ENCODE measurements around the gene DOCK11.
A peak's percentile ranks its signal among the peaks of the same experiment; 100 is the strongest.

Gene DOCK11

DNA sequence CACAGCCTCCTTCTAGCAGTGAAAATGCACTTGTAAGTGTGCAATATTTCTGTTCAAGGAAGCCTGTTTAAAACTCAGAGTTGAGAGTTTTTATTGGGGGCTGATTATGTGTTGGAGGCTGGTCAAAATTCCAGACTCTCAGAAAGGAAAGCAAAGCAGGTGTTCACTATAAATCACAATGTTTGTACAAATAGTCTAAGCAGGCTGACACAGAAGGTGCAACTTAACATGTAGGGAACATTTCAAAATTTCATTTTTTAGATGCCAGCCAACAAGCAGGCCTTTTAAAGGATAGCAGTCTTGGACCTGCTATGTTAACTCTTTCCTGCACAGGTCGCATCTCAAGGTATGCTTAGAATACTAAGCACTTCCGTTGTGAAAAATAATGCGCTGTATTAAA is 119.5 kb downstream of the DOCK11 start:
- DNase-seq (ENCODE audit: extremely low spot score, insufficient read length, low read depth) (no peak), FAIRE-seq (no peak)

DNA sequence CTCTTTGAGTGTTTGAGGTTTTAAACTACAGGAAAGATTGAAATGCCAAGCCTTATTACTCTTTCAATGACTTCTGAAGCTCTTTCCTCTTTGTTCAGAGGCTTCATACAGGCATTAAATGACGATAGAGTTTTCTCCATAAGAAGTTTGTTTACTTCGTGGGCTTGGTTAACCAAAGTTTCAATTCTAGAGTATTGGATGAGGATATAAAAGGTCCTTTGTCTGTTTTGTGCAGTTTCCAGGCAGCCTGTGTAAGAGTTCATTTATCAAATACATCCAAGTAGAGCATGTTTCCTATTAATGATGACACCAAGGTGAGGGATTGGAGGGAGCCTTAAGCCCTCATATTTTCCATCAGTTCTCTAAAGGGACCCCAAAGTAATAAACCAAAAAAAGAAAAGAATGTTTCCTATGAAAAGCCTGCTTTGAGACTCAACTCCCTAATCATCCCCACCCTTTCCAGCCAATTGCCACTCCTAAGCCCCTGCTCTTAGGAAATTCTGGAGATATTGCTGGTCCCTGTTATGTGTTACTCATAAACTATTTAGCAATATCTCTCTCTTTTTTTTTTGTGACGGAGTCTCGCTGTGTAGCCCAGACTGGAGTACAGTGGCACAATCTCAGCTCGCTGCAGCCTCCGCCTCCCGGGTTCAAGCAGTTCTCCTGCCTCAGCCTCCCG is 125.6 kb downstream of the DOCK11 start:
- no peak for FAIRE-seq
- DNase-seq (ENCODE audit: extremely low spot score, insufficient read length, low read depth) = no peak

DNA sequence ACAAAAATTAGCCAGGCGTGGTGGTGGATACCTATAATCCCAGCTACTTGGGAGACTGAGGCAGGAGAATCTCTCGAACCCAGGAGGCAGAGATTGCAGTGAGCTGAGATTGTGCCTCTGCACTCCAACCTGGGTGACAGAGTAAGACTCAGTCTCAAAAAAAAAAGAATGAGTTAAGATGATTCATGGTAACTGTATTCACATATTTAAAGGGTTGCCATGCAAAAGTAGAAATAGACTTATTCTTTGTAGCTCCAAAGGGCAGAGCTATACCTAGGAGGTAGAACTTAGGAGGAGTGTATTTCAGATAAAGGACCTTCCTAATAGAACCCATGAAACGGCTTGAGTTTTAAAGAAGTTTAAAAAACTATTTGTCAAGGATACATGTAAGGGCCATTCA is 127.4 kb downstream of the DOCK11 start:
- FAIRE-seq (no peak), DNase-seq (ENCODE audit: extremely low spot score, insufficient read length, low read depth) (no peak)

DNA sequence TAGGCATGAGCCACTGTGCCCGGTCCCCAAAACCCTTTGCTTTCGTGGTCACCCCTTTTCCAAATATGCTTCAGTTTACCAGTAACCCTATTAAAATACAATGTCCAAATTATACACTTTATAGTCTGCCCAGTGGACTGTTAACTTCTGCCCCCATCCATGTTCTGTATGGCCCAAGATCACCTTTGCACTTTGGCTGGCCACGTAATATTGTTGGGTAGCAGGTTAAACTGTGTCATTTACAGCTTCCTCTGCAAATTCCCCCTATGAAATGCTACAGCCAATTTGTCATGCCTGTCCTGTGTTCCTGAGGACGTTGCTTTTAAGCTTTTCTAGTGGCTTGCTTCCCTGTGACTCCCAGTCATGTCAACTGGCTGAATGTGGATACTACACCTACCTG is 130.7 kb downstream of the DOCK11 start:
- FAIRE-seq (no peak), DNase-seq (ENCODE audit: extremely low spot score, insufficient read length, low read depth) (no peak)

DNA sequence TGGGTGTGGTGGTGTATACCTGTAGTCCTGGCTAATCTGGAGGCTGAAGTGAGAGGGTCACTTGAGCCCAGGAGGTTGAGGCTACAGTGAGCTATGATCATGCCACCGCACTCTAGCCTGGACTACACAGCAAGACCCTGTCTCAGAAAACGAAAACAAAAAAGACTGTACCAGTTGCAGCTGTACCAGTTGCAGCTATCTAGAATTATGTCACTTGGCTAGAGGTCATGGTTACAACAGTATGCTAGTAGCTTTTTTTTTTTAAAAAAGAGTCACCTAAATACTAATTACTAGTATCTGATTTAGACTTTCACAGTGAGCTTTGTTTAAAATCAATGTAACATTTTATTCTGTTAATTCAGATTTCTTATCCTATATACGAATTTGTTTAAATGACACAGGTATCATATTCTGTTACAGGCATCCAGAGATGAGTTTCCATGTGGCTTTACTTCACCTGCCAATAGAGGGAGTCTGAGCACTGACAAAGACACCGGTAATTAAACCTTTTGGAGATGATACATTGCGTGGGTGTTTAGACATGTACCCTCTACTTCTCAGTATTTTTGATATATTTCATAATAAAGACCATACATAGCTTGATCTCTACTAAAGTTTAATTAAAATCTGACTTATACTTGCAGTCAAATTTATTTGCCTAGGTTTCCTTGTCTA is 131.6 kb downstream of the DOCK11 start:
- DNase-seq (ENCODE audit: extremely low spot score, insufficient read length, low read depth) (no peak), FAIRE-seq (peak; percentile 45)

DNA sequence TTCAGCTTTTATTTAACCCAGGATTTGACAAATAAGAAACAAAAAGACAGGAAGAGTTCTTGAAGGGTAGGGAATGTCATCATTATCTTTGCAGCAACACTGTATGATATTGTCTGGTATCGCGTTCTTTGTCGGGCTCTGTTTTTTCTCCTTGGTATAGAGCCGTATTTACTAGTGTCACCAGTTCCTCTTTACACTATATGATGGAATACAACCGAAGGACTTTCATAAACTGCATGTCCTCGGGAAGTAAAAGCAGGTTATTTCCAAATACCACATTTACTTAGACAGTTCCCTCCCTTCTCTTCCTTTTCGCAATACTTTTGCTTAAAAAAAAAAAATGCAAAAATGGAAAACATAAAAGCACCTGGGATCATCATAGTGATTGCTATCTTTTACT is 135.2 kb downstream of the DOCK11 start:
- FAIRE-seq (no peak), DNase-seq (ENCODE audit: extremely low spot score, insufficient read length, low read depth) (no peak)

DNA sequence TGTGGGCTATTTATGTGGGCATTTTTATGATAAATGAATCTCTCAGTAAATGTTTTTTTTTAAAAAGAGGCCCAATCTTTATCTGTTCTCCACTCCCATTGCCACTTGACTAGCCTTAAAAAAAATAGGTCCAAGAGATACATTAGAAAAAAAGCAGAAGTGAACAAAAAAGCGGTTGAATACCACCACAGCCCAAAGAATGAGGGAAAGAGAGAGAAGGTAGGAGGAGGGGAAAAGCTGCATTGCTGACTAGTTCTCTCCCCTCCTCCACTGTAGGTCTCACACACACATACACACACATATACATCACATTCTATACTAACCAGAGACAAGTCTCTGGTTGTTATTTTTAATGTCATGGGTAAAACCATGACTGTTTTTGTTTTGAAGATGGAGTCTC is 136.0 kb downstream of the DOCK11 start:
- peak; percentile 1 for DNase-seq (ENCODE audit: extremely low spot score, insufficient read length, low read depth)
- FAIRE-seq = peak; percentile 87

DNA sequence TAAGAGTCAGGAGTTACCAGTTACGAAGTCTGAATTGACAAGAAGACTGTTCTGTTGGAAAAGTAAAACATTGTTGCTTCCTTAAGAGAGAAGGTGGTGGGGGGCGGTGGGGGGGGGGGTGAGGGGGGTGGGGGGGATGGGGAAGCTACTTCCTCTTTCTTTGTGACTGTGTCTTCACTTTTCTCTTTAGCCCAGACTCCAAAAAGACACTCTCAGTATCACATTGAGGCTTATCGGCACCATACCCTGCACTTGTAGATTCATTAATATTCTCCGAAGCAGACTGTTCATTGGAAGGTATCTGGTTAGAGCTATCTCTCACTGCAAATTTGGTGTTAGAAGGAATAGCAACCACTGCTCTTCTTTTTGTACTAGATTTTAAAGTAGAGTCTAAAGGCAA is 137.2 kb downstream of the DOCK11 start:
- DNase-seq (ENCODE audit: extremely low spot score, insufficient read length, low read depth) = peak; percentile 1
- FAIRE-seq = peak; percentile 54

DNA sequence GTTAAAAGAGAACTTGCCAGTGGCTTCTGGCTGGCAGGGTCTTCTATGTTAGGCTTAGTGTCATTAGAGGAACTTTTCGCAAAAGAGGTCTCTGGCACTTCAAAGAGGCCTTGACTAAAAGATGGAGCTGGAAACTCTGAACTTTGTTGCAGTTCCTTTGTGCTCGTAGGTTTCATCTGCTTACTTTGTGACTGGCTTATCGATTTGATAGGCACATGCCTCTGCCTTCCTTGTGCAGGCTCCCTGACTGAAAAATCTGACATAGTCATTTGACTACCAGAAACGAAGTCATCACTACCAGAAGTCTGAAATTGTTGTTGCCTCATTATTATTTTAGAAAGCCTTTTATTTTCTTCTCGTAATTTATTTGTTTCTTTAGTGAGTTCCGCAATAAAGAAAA is 137.9 kb downstream of the DOCK11 start:
- FAIRE-seq (peak; percentile 59), DNase-seq (ENCODE audit: extremely low spot score, insufficient read length, low read depth) (no peak)

DNA sequence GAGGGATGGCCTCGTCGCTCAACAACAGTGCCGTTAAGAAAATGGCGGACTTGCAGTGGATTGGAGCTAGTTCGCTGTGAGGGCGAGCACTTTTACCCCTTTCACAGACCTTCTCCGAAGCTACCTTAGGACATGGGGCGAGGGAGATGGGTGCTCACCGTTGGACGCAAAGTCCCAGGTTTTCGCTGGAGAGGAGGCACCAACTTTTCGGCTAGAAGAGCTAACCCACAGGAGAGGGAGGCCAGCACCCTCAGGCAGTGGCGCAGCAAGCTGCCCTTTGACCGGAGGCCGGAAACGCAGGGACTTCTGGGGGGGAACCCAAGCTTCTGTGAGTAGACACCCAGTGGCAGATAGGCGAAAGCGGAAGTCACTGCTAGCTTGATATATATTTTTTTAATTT is 138.7 kb downstream of the DOCK11 start:
- DNase-seq (ENCODE audit: extremely low spot score, insufficient read length, low read depth) (no peak), FAIRE-seq (no peak)

DNA sequence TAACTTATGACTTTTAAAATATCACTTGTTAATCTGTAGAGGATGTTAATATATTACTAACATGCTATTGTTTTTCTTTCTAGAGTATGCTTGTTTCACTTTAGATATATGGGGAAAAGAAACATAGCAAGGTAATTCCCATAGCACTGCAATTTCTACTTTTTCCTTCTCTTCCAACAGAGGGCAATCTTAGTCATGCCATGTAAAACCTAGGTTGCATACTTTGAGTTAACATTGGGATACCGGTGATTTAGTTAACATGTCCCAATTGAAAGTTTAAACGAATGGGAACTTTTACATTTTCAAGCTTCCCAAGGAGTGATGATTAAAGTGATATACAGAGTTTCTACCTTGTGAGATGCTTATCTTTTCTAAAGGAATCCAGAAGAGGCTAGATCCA is 142.4 kb downstream of the DOCK11 start:
- peak; percentile 77 for FAIRE-seq
- DNase-seq (ENCODE audit: extremely low spot score, insufficient read length, low read depth) = no peak

DNA sequence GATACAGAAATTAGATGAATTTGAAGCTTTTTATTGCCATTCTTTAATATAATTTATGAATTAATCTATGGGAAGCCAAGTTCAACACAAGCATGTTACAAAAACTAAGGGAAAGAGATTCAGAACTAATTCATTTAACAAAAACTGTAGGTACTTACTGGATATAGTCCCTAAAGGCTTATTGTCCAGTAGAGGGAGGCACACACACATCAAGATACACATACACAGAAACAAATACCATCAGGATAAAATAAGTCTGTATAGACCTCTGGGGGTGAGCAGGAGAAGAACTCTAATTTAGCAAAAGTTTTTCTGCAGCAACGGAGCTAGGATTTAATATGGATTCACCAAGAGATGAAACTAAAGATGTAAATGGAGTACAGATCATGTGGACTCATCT is 148.8 kb downstream of the DOCK11 start:
- FAIRE-seq (peak; percentile 12), DNase-seq (ENCODE audit: extremely low spot score, insufficient read length, low read depth) (no peak)

DNA sequence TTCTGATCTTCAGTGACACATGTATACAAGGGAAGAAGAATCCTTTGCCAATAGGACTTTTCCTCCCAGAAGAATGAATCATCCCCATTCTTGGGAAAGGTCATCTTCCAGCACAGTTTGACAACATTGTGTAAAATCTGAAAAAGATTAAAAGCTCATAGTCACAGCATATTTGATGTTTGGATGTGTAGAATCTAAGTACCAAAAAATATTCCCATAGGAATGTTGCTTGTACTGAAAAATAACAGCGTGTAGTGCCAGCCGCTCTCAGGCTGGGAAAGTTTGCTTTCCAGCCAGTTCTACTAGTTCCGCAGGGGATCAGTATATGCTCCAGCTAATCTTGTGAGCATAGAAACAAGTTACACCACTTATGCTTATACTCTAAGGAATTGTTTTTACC is 157.1 kb downstream of the DOCK11 start:
- FAIRE-seq (no peak), DNase-seq (ENCODE audit: extremely low spot score, insufficient read length, low read depth) (no peak)

DNA sequence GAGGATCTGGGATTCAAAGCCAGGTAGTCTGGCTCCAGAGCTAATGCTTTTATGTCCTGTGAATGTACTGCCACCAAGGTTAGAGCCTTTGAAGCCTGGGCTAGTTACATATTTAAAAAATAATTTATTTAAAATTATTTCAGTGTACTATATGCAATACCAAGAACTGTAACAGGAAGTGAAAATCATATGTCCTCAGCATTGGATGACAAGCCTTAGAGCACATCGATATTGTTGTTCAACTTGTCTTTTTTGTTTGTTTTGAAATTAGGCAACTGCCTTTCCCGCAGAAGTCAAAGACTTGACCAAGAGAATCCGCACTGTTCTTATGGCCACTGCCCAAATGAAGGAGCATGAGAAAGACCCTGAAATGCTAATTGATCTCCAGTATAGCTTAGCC is 158.7 kb downstream of the DOCK11 start:
- FAIRE-seq (no peak), DNase-seq (ENCODE audit: extremely low spot score, insufficient read length, low read depth) (no peak)

DNA sequence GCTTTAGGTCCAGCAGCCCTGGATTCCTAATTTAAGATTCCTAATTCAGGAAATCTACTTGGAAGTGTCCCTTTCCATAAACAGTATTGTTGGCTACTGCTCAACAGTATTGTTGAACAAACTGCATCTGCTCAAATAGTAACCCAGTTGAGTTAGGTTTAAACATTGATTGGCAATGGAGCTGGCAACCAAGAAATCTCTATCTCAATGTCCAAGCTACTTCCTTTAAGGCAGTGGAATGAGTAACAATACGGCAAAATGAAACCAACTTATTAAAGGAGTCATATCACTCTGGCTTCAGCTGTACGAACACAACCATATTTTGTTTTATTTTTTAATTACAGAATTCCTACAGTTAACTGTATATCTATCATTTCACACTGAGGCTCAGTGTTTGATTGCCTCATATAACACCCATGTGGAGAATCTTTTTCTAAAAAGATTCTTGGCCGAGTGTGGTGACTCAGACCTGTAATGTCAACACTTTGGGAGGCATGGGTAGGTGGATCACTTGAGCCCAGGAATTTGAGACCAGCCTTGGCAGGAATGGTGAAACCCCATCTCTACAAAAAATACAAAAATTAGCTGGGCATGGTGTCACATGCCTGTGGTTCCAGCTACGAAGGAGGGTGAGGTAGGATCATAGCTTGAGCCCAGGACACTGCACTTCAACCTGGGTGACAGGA is 160.1 kb downstream of the DOCK11 start:
- DNase-seq (ENCODE audit: extremely low spot score, insufficient read length, low read depth) (no peak), FAIRE-seq (no peak)

DNA sequence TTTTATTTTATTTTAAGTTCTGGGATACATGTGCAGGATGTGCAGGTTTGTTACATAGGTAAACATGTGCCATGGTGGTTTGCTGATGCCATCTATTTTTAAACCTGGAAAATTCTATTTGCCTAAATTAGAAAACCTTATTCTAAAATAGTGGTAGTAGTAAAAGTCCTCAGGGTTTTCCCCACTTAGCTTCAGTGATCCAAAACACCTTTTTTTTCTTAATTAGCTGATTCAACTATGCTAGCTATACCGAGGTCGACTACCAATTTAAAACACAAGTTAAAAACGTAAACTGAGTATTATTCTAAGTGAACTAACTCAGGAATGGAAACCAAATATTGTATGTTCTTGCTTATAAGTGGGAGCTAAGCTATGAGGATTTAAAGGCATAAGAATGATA is 161.8 kb downstream of the DOCK11 start:
- DNase-seq (ENCODE audit: extremely low spot score, insufficient read length, low read depth) = no peak
- FAIRE-seq = no peak

DNA sequence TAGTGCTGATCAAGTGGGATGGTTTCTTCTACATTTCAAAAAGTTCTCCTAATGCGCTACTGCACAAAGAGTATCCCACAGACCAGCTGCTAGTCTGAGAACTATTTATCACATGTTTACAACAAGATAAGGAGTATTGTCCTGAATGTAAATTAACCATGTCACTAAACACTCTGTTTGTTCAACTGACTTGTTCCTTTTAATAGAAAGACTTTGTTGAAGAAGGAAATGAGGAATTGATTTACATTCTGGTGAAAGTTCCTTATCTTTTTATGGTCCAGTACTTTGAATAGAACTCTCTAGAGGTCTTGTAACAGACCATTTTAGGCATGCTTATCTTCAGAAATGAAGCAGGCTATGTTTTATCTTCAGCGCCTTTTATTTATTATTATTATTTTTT is 164.5 kb downstream of the DOCK11 start:
- FAIRE-seq = no peak
- DNase-seq (ENCODE audit: extremely low spot score, insufficient read length, low read depth) = no peak

DNA sequence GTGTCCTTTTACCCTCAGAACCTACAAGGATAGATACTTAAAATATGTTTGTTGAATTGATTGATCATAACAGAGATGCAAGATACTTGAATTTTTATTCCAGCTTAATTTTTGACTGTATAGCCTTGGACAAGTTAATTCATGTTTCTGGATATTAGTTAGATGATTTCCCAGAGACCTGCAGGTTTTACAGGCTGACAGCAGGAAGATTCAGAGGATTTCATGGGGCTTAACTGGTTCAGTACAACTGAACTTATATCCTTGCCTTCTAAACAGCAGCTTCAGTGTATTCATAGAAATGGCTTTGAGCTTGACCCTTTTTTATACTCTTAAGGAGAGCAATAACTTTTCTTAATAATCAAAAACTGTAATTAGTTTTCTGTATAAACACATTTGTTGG is 169.6 kb downstream of the DOCK11 start:
- FAIRE-seq = no peak
- no peak for DNase-seq (ENCODE audit: extremely low spot score, insufficient read length, low read depth)

DNA sequence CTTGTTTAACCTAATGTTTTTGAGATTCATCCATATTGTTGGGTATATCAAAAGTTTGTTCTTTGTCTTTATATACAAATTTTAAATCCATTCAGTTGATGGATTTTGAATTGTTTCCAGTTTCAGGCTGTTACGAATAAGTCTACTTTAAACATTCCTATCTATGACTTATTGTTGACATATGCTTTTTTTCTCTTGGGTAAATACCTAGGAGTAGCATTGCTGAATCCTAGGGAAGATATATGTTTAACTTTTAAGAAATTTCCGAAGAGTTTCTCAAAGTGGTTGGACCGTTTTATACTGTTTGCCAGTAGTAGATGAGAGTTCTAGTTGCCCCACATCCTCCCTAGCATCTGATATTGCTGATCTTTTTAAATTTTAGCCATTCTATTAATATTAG is 170.9 kb downstream of the DOCK11 start:
- FAIRE-seq (no peak), DNase-seq (ENCODE audit: extremely low spot score, insufficient read length, low read depth) (no peak)

DNA sequence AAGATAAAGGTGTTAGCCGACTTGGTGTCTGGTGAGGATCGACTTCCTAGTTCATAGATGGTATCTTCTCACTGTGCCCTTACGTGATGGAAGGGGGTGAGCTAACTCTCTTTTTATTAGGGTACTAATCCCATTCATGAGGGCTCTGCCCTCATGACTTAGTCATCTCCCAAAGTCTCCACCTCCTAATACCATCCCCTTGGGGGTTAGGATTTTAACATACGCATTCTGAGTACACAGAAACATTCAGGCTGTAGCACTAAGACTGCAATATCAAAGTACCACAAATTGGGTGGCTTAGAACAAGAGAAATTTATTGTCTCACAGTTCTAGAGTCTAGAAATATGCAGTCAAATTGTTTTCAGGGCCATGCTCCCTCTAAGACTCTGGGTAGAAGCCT is 173.8 kb downstream of the DOCK11 start:
- FAIRE-seq = no peak
- no peak for DNase-seq (ENCODE audit: extremely low spot score, insufficient read length, low read depth)

DNA sequence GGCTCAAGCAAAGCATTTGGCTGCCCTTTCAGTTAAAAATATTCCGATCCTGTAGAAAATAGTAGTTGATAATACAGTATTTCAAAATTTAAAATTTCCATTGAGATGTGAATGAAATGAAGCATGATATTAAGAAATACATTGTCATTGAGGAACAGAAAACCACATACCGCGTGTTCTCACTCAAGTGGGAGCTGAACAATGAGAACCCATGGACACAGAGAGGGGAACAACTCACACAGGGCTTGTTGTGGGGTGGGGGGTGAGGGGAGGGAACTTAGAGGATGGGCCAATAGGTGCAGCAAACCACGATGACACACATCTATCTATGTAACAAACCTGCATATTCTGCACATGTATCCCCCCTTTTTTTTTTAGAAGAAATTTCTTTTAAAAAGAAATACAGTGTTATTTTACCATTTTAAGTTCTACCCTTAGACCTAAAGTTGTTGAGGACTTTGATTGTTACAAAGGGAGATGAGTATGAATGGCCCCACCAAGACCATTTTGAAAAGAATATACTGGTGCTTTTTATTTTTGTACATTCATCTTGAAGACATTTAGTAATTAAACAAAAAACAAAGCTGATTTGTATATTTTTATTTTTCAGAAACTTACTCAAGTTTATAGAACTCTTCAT is 179.8 kb downstream of the DOCK11 start:
- no peak for FAIRE-seq

More for the DNA sequence above, 179.8 kb downstream of the DOCK11 start:
- no peak for DNase-seq (ENCODE audit: extremely low spot score, insufficient read length, low read depth)

All from GM18507 (cell line).